Chondrocyte (in vitro differentiated cells): ENCODE data around the gene INCA1. TPM values are rescaled to one million over a fixed set of nuclear protein-coding genes. Genes with fewer than 3 reads are reported as not detected.

Experiments used
- DNase-seq: peaks from one replicate; pipeline ENCODE4 v3.0.0; 2021; ENCODE audit warnings: mixed read lengths, low spot score
- H3K27ac Mint-ChIP-seq: one replicate; pipeline ENCODE4 v1.8.0; 2021; ENCODE audit warnings: mild to moderate bottlenecking, moderate library complexity, mixed read lengths; ENCODE audit not compliant: unreplicated experiment
- H3K27me3 Mint-ChIP-seq: 2 replicates; pipeline ENCODE4 v1.8.0; 2021; ENCODE audit warnings: low read depth, mixed read lengths
- H3K36me3 Mint-ChIP-seq: 2 replicates; pipeline ENCODE4 v1.8.0; 2021; ENCODE audit warnings: low read depth, mixed read lengths
- H3K4me1 Mint-ChIP-seq: 2 replicates; pipeline ENCODE4 v1.8.0; 2021; ENCODE audit warnings: low read depth, mild to moderate bottlenecking, mixed read lengths
- H3K4me3 Mint-ChIP-seq: one replicate; pipeline ENCODE4 v1.8.0; 2021; ENCODE audit warnings: mild to moderate bottlenecking, moderate library complexity, mixed read lengths; ENCODE audit not compliant: unreplicated experiment
- H3K9me3 Mint-ChIP-seq: 2 replicates; pipeline ENCODE4 v1.8.0; 2021; ENCODE audit warnings: low read depth, mixed read lengths
- total RNA-seq: library from RNA; stranded (reverse); gene quantifications from 3 replicates; pipeline ENCODE4 v1.2.1, GENCODE V29; 2021
- TF ChIP-seq, protein P1 (sequence below): fragments of 200-600 bp; sonication (generic); IDR thresholded peaks from 2 replicates; pipeline ENCODE4 v1.5.0; 2021; ENCODE audit warnings: antibody characterized with exemption, mild to moderate bottlenecking, moderate library complexity

The INCA1 gene
- total RNA-seq, 1 donor from 2014 or later = 1.5 TPM

DNA sequence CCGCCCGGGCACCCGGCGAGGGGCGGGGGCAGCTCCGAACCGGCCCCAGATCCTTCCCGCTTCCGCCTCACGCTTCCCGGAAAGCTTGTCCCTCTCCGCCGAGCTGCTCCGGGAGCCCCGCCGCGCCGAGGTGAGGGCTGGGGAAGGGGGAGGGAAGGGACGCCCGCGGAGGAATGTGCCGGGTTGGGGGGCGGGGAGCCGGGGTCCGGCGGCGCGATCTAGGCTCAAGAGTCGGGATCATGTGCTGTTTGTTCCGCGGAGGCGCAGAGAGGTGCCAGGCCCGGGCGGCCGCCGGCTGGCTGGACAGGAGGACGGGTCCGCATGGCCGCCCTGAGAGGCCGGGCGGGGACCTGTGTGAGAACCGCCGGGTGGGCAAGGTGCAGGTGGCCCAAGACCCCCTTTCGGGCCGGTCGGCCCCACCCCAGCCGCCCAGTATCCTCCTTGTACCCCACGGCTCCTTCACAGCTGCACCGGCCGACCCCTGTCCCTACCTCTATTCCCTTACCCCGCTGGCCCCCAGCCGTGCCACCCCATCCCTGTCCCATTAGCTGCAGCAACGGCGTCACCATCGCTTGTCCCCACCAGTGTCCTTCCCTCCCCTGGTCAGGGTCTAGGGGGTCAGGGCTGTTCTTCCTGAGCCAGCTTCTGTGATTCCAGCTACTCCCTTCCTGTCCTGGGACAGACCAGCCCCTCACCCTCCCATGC, 857 bp upstream of the INCA1 start:
- peaks cover 24% of the 10 kb centered on the region for H3K4me1 Mint-ChIP-seq
- DNase-seq = no peak
- TF ChIP-seq, protein P1, sequence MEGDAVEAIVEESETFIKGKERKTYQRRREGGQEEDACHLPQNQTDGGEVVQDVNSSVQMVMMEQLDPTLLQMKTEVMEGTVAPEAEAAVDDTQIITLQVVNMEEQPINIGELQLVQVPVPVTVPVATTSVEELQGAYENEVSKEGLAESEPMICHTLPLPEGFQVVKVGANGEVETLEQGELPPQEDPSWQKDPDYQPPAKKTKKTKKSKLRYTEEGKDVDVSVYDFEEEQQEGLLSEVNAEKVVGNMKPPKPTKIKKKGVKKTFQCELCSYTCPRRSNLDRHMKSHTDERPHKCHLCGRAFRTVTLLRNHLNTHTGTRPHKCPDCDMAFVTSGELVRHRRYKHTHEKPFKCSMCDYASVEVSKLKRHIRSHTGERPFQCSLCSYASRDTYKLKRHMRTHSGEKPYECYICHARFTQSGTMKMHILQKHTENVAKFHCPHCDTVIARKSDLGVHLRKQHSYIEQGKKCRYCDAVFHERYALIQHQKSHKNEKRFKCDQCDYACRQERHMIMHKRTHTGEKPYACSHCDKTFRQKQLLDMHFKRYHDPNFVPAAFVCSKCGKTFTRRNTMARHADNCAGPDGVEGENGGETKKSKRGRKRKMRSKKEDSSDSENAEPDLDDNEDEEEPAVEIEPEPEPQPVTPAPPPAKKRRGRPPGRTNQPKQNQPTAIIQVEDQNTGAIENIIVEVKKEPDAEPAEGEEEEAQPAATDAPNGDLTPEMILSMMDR = no peak
- peaks cover 15% of the 10 kb centered on the region for H3K36me3 Mint-ChIP-seq
- H3K9me3 Mint-ChIP-seq = no peaks in the 10 kb centered on the region
- H3K27ac Mint-ChIP-seq = peak overlapping the region; percentile 54
- H3K27me3 Mint-ChIP-seq = no peaks in the 10 kb centered on the region
- H3K4me3 Mint-ChIP-seq = peak overlapping the region; percentile 92

DNA sequence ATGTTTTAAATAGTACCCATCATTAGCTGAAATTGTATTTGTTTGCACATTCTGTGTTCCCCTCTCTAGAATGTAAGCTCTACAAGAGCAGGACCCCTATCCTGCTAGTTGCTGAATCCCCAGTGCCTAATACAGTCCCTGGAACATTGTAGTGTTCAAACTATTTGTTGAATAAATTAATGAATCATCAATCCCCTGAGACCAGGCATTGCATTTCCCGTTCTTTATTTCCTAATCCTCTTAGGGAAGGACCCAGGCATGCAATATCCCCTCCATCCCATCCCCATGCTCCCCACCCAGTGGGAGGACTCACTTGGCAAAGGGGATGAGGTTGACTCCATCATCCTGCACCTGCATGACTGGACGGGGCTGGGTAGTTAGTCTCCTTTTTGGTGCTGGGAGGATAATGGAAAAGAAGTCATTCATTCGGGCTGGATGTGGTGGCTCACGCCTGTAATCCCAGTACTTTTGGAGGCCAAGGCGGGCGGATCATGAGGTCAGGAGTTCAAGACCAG, 3.2 kb downstream of the INCA1 start:
- no peaks in the 10 kb centered on the region for H3K27me3 Mint-ChIP-seq
- TF ChIP-seq, protein P1 = no peak
- H3K9me3 Mint-ChIP-seq = no peaks in the 10 kb centered on the region
- no peak overlapping the region for H3K27ac Mint-ChIP-seq
- peaks cover 12% of the 10 kb centered on the region for H3K4me1 Mint-ChIP-seq
- H3K36me3 Mint-ChIP-seq = no peaks in the 10 kb centered on the region
- no peak for DNase-seq
- H3K4me3 Mint-ChIP-seq = no peak overlapping the region

DNA sequence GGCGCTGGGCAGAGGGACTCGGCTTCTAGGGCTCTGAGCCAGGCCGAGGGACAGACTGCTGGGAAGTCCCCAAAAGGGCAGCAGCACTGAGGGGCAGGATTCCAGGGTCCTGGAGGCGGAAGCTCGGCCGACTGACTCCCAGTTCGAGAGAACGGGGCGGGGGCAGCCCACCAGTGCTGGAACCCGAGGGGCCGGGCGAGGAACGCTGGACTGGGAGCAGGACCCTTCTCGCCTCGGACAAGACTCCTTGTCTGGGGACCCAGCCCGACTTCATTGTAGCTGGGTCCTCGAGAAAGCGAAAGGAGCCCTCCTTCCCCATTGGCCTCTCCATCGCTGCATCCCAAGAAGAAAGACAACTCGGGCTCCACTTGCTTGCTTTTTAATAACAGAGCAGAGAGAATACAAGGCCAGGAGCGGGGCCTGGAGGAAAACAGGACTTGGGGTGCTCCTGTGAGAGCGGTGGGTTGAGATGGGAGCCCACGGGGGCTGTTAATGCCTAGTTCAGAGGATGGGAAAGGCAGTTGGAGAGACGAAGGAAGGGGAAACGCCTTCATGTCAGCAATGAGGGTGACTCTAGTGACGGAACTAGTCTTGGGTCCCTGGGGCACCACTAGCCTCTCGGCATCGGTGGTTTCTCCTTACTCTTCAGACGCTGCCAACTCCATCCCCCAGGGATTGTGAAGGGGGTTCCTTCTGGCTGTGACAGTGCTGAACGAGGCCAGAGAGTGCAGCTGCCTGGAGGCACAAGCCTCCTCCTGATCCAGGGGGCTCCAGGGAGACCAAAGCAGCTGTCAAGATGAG, 9.4 kb downstream of the INCA1 start:
- Mint-ChIP-seq H3K4me3 (peak overlapping the region; percentile 88), H3K36me3 (no peaks in the 10 kb centered on the region), H3K27ac (peak overlapping the region; percentile 86), H3K27me3 (no peaks in the 10 kb centered on the region), H3K9me3 (no peaks in the 10 kb centered on the region), H3K4me1 (peaks cover 34% of the 10 kb centered on the region)
- TF ChIP-seq, protein P1 = no peak
- no peak for DNase-seq

DNA sequence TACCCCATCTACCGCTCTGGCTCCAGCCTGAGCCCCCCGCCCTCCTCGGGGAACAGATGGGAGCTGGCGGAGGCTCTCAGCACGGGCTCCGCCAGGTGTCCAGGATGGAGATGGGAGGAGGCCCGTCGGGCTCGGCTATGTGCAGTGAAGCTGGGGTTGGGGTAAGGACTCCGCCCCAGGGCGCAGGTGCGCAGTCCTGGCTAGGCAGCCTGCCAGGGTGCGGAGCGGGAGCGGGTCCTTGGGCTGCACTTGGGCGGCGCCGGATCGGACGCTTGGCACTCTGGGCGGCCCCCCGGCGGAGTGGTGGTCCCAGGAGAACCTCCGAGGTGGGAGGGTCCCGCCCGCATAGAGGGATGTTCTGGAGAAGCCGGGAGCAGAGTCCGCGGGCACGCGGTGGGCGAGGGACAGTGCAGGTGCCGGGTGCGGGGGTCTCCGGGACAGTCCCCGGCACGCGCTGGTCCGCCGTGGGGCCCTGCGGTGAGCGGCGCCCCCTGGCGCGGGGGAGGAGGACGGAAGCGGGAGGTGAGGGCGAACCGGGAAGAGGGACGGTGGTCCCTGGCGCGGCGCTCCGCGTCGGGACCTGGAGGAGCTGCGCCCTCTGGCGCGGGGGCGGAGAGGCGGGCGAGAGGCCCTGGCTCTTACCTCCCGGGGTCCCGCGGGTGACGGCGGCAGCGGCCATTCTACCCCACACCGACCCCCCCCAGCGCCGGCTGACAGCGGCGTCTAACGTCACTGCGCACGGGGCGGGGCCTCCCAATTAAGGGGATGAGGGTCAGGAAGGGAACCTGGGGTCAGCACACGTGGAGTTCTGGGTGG, 10.2 kb downstream of the INCA1 start, which contains the start of gene CAMTA2:
TSS of gene CAMTA2 (minus strand) at position 725 of the 816 bp plus-strand sequence. CDS start 1,453 bp downstream, outside the sequence.
- Mint-ChIP-seq H3K9me3 (no peaks in the 10 kb centered on the region), H3K27me3 (no peaks in the 10 kb centered on the region), H3K4me1 (peaks cover 34% of the 10 kb centered on the region), H3K36me3 (peaks cover 6% of the 10 kb centered on the region), H3K4me3 (peak within 1 kb of the TSS; percentile 88), H3K27ac (peak within 1 kb of the TSS; percentile 86)
- no peak for DNase-seq
- TF ChIP-seq, protein P1 = peak; percentile 94
